Right renal pelvis (tissue), 4 donors: ENCODE results near the gene ZNF580. TPM values are rescaled to one million over a fixed set of nuclear protein-coding genes. Genes with fewer than 3 reads are reported as not detected.

Source experiments
- DNase-seq, 4 donors: peaks; one replicate each; pipeline ENCODE4 v3.0.0-alpha.2; 2013; ENCODE audit warnings: low read depth in 4 of 4, low spot score in 3 of 4, missing footprints in 1 of 4
- polyA plus RNA-seq, 4 donors: library from polyadenylated mRNA; unstranded; fragments of 120-200 nt; gene quantifications; one replicate each; pipeline ENCODE4 v1.2.1, GENCODE V29; 2013; ENCODE audit not compliant: insufficient read length in 4 of 4

ZNF580 gene
- polyA plus RNA-seq, 4 donors: 37.9 to 49.7 (median 43.6) TPM

GRCh38 chr19:55644191-55644833, 3.5 kb downstream of the ZNF580 start:
- no peak for DNase-seq

DNA sequence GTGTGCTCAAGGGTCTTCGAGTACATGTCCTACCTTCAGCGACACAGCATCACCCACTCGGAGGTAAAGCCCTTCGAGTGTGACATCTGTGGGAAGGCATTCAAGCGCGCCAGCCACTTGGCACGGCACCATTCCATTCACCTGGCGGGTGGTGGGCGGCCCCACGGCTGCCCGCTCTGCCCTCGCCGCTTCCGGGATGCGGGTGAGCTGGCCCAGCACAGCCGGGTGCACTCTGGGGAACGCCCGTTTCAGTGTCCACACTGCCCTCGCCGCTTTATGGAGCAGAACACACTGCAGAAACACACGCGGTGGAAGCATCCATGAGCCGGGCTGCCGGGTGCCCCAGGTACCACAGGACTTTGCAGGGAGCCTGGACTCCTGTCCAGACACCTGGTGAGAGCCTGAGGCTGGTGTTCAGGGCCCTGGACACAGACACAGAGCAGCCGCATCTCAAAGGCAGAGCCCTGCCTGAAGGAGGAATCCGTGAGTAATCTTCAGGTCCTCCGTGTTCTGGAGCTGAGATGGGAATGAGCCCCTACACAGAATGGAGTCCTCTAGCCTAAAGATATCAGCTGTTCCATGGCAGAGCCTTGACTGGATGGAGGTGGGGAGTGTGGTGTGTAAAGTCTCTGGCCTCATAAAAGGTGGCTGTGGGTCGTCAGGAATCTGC, 4.2 kb downstream of the ZNF580 start:
- DNase-seq: no peak

GRCh38 chr19:55645512-55645881, 4.7 kb downstream of the ZNF580 start:
- no peak for DNase-seq

DNA sequence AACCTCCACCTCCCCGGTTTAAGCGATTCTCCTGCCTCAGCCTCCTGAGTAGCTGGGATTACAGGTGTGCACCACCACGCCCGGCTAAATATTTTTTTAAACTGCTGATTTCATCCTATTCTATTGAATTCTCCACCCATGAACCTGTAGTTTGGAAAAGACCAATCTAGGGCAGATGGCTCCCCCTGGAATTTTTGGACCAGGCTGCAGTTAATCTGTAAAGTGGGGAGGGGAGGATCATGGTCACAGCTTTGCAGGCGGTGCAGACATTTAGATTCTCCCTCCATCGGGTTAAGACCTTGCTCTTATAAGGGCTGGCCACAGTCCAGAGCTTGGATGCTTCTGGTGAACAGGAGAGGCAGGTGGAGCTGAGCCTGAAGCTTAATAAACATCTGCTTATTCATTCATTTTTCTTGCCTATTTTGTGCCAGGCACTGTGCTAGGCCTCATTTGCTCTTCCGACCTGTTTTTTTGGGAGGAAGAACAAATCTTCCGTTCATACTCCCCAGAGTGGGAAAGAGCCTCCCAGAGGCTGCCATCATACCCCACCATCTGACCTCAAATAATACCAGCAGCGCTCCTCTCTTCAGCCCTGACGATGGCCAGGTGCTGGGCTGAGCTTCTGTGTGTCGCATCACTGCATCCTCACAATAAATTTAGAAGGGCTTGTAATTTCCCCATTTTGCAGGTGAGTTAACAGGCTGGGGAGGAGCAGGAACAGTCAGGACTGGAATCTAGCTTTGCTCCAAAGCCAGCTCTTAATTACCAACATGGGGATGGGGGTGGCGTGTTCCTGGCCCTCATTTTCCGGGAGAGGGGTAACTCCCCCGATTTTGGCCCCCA, 6.3 kb downstream of the ZNF580 start:
- DNase-seq: no peak

DNA sequence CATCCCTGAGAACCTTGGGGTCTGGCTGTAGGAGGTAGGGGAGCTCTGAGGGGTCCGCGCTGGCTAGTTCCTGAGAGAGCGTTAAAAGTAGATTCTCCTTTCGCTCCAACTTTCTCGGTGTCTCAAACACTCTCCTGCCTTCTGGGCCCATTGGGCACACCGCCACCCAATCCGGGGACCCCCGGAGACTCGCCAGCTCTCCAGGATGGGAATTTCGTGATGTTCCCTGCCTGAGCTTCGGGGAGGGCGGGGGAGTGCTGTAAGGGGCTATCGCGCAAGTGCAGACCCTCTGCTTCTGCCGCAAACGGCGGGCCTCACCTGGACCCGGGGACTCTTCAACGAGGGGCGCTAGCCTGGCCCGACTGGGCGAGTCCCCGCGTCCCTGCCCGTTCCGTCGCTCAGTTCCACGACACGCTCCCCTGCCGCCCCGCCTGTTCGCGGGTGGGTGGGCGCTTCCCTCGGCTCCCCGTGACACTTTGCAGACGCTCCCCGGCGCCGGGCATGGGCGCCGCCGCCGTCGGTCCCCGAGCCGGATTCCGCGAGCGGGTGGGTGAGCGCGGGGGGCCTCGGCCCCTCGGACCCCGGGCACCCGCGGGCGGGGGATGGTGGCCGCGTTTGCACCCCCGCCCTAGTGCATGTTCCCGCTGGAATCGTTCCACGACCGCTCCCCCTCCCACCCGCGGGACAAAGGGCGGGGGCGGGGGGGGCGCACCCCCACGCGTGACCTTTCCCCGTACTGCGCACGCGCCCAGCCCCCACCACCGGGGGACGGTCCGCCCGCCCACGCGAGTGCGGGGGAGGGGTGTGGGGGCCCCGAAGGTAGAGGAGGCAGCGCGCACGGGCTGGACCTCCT, 7.2 kb downstream of the ZNF580 start, which contains the start of gene CCDC106:
CCDC106 (plus strand) TSS at position 481 of the 853 bp plus-strand sequence. CDS start 835 bp downstream, outside the sequence.
- DNase-seq: peak in 2 of 4 donors; percentile 62 to 78

DNA sequence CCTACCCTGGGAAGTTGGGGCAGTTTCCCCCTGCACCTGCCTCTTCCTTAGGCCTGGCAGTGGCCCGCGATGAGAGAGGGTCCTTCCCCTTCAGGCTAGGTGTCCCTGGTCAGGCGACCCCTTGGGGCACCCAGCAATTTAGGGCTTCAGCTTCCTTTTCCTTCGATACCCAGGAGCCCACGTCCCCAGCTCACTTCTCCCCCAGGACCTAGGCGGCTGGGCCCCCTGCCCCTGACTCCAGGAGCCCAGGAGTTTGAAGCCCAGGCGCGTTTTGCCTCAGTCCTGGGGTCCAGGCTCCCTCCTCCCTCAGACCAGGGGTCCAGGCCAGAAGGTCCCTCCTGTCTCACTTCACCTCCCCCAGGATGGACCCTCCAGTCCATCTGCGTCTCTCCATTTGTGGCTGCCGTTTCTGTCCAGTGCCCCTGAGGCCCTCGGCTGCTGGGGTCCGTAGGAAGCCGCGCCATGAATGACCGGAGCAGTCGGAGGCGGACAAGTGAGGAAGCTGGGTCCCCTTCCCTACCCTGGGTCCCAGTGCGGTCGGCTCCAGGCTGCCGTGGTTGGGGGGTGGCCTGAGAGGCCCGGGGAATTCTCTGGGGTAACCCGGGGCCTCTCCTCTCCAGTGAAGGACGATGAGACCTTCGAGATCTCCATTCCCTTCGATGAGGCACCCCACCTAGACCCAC, 7.9 kb downstream of the ZNF580 start:
- DNase-seq: no peak

GRCh38 chr19:55649268-55650125, 8.7 kb downstream of the ZNF580 start:
- DNase-seq: no peak

DNA sequence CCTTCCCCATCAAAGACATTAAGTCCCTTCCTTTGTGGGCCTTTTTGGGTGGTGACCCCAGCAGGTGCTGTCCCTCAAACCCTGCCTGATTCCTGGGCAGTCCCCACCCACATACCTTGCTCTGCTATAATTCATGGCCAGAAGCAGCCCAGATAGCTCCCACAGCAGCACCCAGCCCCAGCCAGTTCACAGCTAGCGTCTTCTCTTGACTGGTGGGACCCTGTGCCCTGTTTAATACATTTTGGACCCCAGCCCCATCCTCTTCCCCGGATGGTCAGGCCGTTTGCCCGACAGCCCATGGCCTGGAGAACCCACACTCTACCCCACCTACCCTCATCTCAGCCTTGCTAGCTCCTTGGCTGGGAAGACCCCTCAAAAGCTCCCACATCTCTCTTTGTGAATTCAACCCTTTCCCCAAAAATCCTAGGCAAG, 9.3 kb downstream of the ZNF580 start:
- no peak for DNase-seq

DNA sequence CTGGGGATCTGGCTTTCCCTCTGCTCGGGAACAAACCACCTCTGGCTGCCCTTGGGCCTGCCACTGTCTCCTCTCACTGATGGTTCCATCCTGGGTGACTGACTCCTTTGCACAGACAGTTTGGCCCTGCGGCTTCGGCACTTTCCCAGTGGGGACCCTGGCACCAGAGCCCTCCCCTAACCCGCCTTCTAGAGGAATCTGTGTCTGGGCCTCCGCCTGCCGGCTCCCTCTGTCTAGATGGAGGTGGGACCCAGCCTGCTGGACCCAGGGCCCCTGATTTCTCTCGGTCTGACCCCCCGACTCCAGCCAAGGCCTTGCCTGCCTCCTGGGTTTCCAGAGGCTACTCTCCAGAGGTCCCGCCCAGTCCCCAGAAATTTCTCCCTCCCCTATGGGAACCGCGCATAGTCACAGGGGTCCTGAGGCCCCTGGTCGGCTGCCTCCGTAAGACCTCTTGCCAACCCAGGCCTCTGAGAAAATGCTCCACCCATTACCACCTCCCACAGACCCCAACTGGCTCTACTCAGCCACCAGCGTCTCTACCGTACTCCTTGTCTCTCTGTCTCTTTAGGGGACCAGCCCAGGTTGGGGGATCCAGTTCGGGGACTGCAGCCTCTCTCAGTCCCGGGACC, 9.9 kb downstream of the ZNF580 start:
- no peak for DNase-seq

DNA sequence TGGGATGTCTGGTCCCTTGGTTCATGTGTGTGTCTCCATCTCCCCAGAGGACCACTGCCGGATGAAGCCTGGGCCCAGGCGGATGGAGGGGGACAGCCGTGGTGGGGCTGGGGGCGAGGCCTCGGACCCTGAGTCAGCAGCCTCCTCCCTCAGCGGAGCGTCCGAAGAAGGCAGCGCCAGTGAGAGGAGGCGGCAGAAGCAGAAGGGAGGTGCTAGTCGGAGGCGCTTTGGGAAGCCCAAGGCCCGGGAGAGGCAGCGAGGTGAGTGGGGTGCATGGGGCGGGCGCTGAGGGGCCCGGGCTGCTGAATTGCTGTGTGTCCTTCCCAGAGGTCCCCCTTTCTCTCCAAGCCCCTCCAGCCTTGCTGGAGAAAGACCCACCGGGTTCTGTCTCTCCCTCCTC, 10.4 kb downstream of the ZNF580 start:
- DNase-seq: no peak

GRCh38 chr19:55652311-55653128, 11.7 kb downstream of the ZNF580 start:
- no peak for DNase-seq

DNA sequence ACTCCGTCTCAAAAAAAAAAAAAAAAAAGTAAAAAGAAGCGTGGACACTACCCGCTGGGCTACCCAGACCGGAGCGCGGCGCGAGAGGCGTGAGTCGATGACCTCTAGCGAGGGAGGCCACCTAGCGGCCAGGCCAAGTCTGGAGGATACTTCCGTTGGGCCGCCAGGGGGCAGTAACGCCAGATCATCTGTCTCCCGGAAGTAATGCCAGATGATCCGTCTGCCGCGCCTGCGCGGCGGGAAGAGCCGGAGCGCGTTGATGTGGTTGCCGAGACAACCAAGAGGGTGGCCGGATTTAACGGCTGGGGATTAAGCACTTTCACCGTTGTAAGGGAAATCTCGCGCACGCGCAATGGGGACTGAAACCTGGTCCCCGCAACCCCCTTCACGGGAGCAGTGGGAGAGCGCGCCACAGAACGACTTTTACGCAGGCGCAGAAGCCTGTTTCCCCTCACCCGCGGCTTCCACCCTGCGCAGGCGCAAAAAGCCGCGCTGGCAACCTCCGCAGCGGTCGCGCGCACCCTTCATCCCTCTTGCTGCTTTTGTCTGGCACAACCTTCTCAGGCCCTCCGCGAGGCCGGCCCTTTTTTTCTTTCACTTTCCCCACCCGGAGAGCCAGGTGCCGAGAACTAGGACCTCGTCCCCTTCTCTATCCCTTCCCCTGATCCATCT, 13.0 kb downstream of the ZNF580 start:
- DNase-seq: peak; percentile 98 to 100 (median 99)

- peak; percentile 98 to 100 (median 100) for DNase-seq
Measured at GRCh38 chr19:55654323-55654867, 13.6 kb downstream of the ZNF580 start.

DNA sequence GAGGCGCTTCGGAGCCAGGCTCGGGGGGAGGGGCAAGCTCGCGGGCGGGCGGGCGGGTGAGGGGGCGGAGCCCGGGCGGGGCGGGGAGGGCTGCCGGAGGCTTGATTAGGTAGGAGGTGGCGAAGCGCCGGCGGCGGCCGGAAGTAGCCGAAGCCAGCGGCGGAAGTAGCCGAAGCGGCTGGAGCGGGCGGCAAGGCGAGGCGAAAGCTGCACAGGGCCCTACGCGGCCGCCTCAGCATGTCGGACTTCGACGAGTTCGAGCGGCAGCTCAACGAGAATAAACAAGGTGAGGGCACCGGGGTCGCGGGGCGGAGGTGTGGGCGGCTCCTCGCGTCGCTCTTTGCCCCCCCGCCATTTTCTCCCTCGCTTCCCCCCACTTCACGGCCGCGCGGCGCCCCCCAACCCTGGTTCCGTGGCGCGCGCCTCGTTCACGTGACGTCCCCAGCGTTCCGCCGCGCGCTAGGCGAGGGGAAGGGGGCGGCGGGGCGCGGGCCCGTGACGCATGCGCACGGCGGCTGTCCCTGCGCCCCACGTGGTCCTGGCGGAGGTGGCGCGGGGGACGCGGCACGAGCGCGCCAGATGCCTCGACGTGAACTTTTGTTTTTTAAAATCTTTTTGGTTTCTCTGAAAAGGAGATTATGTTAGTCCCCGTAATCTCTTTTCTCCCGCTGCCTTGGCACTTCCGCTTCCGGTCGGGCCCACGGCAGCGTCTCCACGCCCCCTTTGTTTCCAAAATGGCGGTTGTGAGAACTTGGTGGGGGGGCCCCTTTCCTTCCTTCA, 14.3 kb downstream of the ZNF580 start, which contains the start of gene U2AF2:
U2AF2 (plus strand) TSS at position 168 of the 780 bp plus-strand sequence; CDS start at position 238, 70 bp downstream.
- peak in 3 of 4 donors; percentile 88 to 95 (median 90) for DNase-seq

DNA sequence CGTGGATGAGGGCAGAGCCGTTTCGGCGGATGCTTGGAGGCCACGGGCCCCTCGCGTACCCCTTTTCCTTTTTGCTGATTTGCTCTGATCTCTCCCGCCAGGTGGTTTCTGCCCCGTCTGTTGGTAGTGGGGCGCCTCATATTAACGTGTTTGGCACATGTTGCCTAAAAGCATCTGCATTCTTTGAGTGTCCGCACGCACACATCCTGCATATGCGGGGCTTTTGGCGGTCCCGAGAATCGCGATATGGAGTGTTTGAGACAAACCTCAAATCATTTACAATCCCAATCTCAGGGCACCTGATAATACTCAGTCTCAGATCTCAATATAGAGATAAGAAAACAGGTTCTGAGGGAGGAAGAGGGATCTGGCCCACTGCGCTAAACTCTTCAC, 14.8 kb downstream of the ZNF580 start:
- DNase-seq: no peak

- no peak for DNase-seq
Measured at GRCh38 chr19:55656552-55656951, 15.8 kb downstream of the ZNF580 start.
